HG02973 (cell line): ENCODE measurements around the gene SPDYC.
"Not testable (repeated sequence)": the region's sequence is repeated elsewhere in the genome, so short reads cannot be mapped to it uniquely, and the experiment has no call there.

ENCODE experiments used
- ATAC-seq: cut with Tn5 transposase; IDR thresholded peaks from one replicate; pipeline ENCODE4 v1.9.1; 2021; ENCODE audit warnings: moderate library complexity; ENCODE audit not compliant: unreplicated experiment

SPDYC gene

GRCh38 chr11:65167656-65168055, 2.4 kb upstream of the SPDYC start:
- ATAC-seq, result no peak

GRCh38 chr11:65169164-65169641, 830 bp upstream of the SPDYC start:
- ATAC-seq, result no peak

GRCh38 chr11:65172600-65172999, 2.6 kb downstream of the SPDYC start:
- no peak for ATAC-seq

GRCh38 chr11:65174571-65175010, 4.6 kb downstream of the SPDYC start:
- not testable (repeated sequence) for ATAC-seq

- ATAC-seq, result peak; percentile 52
These were observed 11.0 kb downstream of the SPDYC start for GRCh38 chr11:65180877-65181568.

GRCh38 chr11:65181569-65182257, 11.7 kb downstream of the SPDYC start, which contains the start of gene CAPN1:
Gene CAPN1 (plus strand): TSS chr11:65181928. CDS start chr11:65182702, 774 bp downstream.
- ATAC-seq, result peak; percentile 24

GRCh38 chr11:65182258-65183170, 12.5 kb downstream of the SPDYC start:
- no peak for ATAC-seq

- ATAC-seq, result no peak
These were observed 13.3 kb downstream of the SPDYC start for GRCh38 chr11:65183201-65183891.

- ATAC-seq, result no peak
These were observed 14.1 kb downstream of the SPDYC start for GRCh38 chr11:65184146-65184545.

- ATAC-seq, result no peak
These were observed 15.1 kb downstream of the SPDYC start for GRCh38 chr11:65185171-65185570.

GRCh38 chr11:65185869-65186341, 15.9 kb downstream of the SPDYC start:
- ATAC-seq, result no peak

GRCh38 chr11:65186701-65187100, 16.7 kb downstream of the SPDYC start:
- no peak for ATAC-seq

GRCh38 chr11:65187146-65187675, 17.2 kb downstream of the SPDYC start:
- ATAC-seq, result no peak

GRCh38 chr11:65187971-65188461, 18.0 kb downstream of the SPDYC start:
- no peak for ATAC-seq

GRCh38 chr11:65188486-65188885, 18.5 kb downstream of the SPDYC start:
- ATAC-seq, result no peak

- no peak for ATAC-seq
These were observed 19.2 kb downstream of the SPDYC start for GRCh38 chr11:65189191-65189590.

GRCh38 chr11:65194564-65194963, 24.5 kb downstream of the SPDYC start:
- no peak for ATAC-seq

- ATAC-seq, result no peak
These were observed 34.1 kb downstream of the SPDYC start for GRCh38 chr11:65204143-65204542.

GRCh38 chr11:65204646-65205601, 34.9 kb downstream of the SPDYC start:
- no peak for ATAC-seq
